HepG2 (cell line): ENCODE data around the gene HDGFL1. TPM values are rescaled to one million over a fixed set of nuclear protein-coding genes. Genes with fewer than 3 reads are reported as not detected.

Source experiments
- ATAC-seq: fragments of 200-7000 bp; cut with Tn5 transposase; 3 replicates; pipeline ENCODE4 v1.9.1; 2020; ENCODE audit warnings: mild to moderate bottlenecking, moderate library complexity
- BruUV-seq: library from RNA; stranded (reverse); fragments of 400-500 nt; replicated peaks from 2 replicates; lab custom pipeline; 2021; lab: Mats Ljungman, UMichigan
- CTCF ChIA-PET: fragments of 300-600 bp; formaldehyde crosslinking; extraction: SDS; loops from one replicate; lab custom pipeline; 2021; ENCODE audit warnings: low total read pairs, inconsistent platforms, low intra/inter-chr PET ratio; lab: Yijun Ruan, JAX
- POLR2A ChIA-PET: fragments of 350-600 bp; sonication (Branson Sonifier 250); formaldehyde crosslinking; loops from one replicate; lab custom pipeline; 2020; ENCODE audit warnings: antibody characterized with exemption, inconsistent platforms; lab: Yijun Ruan, JAX
- DNase-seq: peaks from one replicate; pipeline ENCODE4 v3.0.0-alpha.2; 2015; ENCODE audit warnings: low spot score
- FAIRE-seq: peaks from 3 replicates; lab custom pipeline; 2011; peaks lifted over from hg19 to GRCh38; lab: Jason Lieb, UNC
- H2AFZ ChIP-seq: one replicate; pipeline ENCODE4 v1.6.1; 2011; ENCODE audit warnings: low read length, inconsistent platforms
- H3K27ac ChIP-seq: fragments of 300-600 bp; 3 replicates; pipeline ENCODE4 v1.8.0; 2011; ENCODE audit warnings: mixed run types, mild to moderate bottlenecking, mixed read lengths, low read length, inconsistent platforms; ENCODE audit not compliant: insufficient read depth; ENCODE audit errors: extremely low read length
- H3K27me3 ChIP-seq, 2 experiments: fragments of 200-600 bp in 1 of 2; 2 replicates in 1 of 2; 3 replicates in 1 of 2; pipeline versions ENCODE4 v1.6.0 to v1.8.0; 2011; ENCODE audit warnings: low read length in 2 of 2, mild to moderate bottlenecking in 2 of 2, moderate library complexity in 2 of 2, inconsistent platforms in 1 of 2; ENCODE audit not compliant: insufficient read depth in 2 of 2, control insufficient read depth in 1 of 2
- H3K36me3 ChIP-seq, 2 experiments: fragments of 200-600 bp in 1 of 2; replicated peaks in 1 of 2; 2 replicates in 1 of 2; 3 replicates in 1 of 2; pipeline versions ENCODE4 v1.5.1 to v1.8.0; 2011; ENCODE audit warnings: low read length in 2 of 2, inconsistent platforms in 1 of 2; ENCODE audit not compliant: insufficient read depth in 2 of 2, control insufficient read depth in 1 of 2
- H3K4me1 ChIP-seq: 2 replicates; pipeline ENCODE4 v1.5.1; 2012; ENCODE audit warnings: low read length, inconsistent platforms; ENCODE audit not compliant: insufficient read depth
- H3K4me2 ChIP-seq: 2 replicates; pipeline ENCODE4 v1.6.0; 2011; ENCODE audit warnings: low read depth, low read length, inconsistent platforms
- H3K4me3 ChIP-seq, 3 experiments: fragments of 200-600 bp in 1 of 3; sonication (generic), shearing (Covaris generic) in 1 of 3; replicated peaks in 1 of 3; 2 replicates each; pipeline ENCODE4 v1.5.1; 2011 to 2016; ENCODE audit warnings: low read length in 3 of 3, inconsistent platforms in 2 of 3, low read depth in 2 of 3, mild to moderate bottlenecking in 2 of 3, control low read depth in 1 of 3, mixed read lengths in 1 of 3; ENCODE audit not compliant: insufficient read depth in 1 of 3
- H3K79me2 ChIP-seq: one replicate; pipeline ENCODE4 v1.6.1; 2011; ENCODE audit warnings: low read length, inconsistent platforms; ENCODE audit not compliant: insufficient read depth
- H3K9ac ChIP-seq: 2 replicates; pipeline ENCODE4 v1.6.0; 2011; ENCODE audit warnings: mild to moderate bottlenecking, low read depth, low read length, inconsistent platforms; ENCODE audit not compliant: insufficient read depth
- H3K9me3 ChIP-seq: 2 replicates; pipeline ENCODE4 v1.5.1; 2012; ENCODE audit warnings: mild to moderate bottlenecking, low read length
- H4K20me1 ChIP-seq: 2 replicates; pipeline ENCODE4 v1.6.0; 2011; ENCODE audit warnings: inconsistent platforms, mild to moderate bottlenecking, low read length, moderate library complexity; ENCODE audit not compliant: insufficient read depth
- BORCS8-MEF2B ChIP-seq: sonication (generic); formaldehyde crosslinking; IDR thresholded peaks from 2 replicates; pipeline ENCODE4 v1.8.0; 2022; ENCODE audit warnings: mild to moderate bottlenecking, missing genetic modification reagents
- CCDC6 ChIP-seq: sonication (generic); formaldehyde crosslinking; IDR thresholded peaks from 2 replicates; pipeline ENCODE4 v1.8.1; 2022; ENCODE audit warnings: mild to moderate bottlenecking, missing genetic modification reagents, moderate library complexity
- CHD2 ChIP-seq: IDR thresholded peaks from 2 replicates; pipeline ENCODE4 v1.6.1; 2011; ENCODE audit warnings: low read depth, low read length, improper control_type of control experiment
- DPF2 ChIP-seq: sonication (generic); formaldehyde crosslinking; IDR thresholded peaks from 2 replicates; pipeline ENCODE4 v1.4.0; 2020; ENCODE audit warnings: mild to moderate bottlenecking, low read depth, missing genetic modification reagents, borderline replicate concordance
- NFE2 ChIP-seq: sonication (generic); formaldehyde crosslinking; IDR thresholded peaks from 2 replicates; pipeline ENCODE4 v1.4.0; 2020; ENCODE audit warnings: missing genetic modification reagents
- NFKBIZ ChIP-seq: IDR thresholded peaks from 2 replicates; pipeline ENCODE4 v1.6.1; 2018; ENCODE audit warnings: missing genetic modification reagents, missing compliant biosample characterization
- NKX3-1 ChIP-seq: sonication (generic); formaldehyde crosslinking; IDR thresholded peaks from 2 replicates; pipeline ENCODE4 v1.5.0; 2020; ENCODE audit warnings: missing genetic modification reagents
- SNRNP70 ChIP-seq: fragments of 200-400 bp; formaldehyde crosslinking; IDR thresholded peaks from 2 replicates; pipeline ENCODE4 v1.6.1; 2017; ENCODE audit warnings: mild to moderate bottlenecking, low read depth, low read length, moderate library complexity
- ZNF224 ChIP-seq: sonication (generic); formaldehyde crosslinking; IDR thresholded peaks from 2 replicates; pipeline ENCODE4 v1.5.0; 2020; ENCODE audit warnings: mild to moderate bottlenecking, missing genetic modification reagents
- ZNF615 ChIP-seq: sonication (generic); formaldehyde crosslinking; IDR thresholded peaks from 2 replicates; pipeline ENCODE4 v1.5.0; 2020; ENCODE audit warnings: mild to moderate bottlenecking, missing genetic modification reagents, borderline replicate concordance
- ZNF841 ChIP-seq: sonication (generic); formaldehyde crosslinking; IDR thresholded peaks from 2 replicates; pipeline ENCODE4 v1.8.1; 2023; ENCODE audit warnings: missing genetic modification reagents, borderline replicate concordance
- WGBS: methylation state at CpG from one replicate; pipeline ENCODE4 v1.1.6; 2017; ENCODE audit warnings: low lambda C conversion rate; 5-methylcytosine and 5-hydroxymethylcytosine counted together
- in situ Hi-C: cut with HindIII; loops from 2 replicates; pipeline ENCODE4 v1.10.0; 2017; ENCODE audit warnings: low pct_unique_long_range_greater_than_20kb; ENCODE audit not compliant: extremely low pct_ligation_motif_present
- intact Hi-C: fragments of 100-400 bp; cut with micrococcal nuclease; formaldehyde crosslinking; loops from one replicate; pipeline ENCODE4 v1.10.0; 2022; ENCODE audit not compliant: unreplicated experiment
- polyA plus RNA-seq, 8 experiments: library from polyadenylated mRNA; depleted of rRNA in 3 of 8; stranded (reverse) in 7 of 8; unstranded in 1 of 8; fragments of >200 nt; fragmentation: Illumina TruSeq in 4 of 8; extraction: Trizol in 4 of 8; gene quantifications; 2 replicates each; pipeline versions ENCODE4 v1.2.1 to v1.2.3, GENCODE V29; 2011 to 2016; ENCODE audit warnings: low read depth in 4 of 8, missing spikeins in 1 of 8, mixed read lengths in 1 of 8; ENCODE audit not compliant: insufficient read depth in 1 of 8
- total RNA-seq, 5 experiments: library from RNA; depleted of rRNA; stranded (reverse); fragments of >200 nt; fragmentation: Illumina TruSeq; extraction: Trizol; gene quantifications; 2 replicates each; pipeline ENCODE4 v1.2.3, GENCODE V29; 2016; ENCODE audit warnings: low read depth in 1 of 5
- TF ChIP-seq, protein P1 (sequence below): sonication (generic); formaldehyde crosslinking; IDR thresholded peaks from 2 replicates; pipeline ENCODE4 v1.5.0; 2020; ENCODE audit warnings: missing genetic modification reagents

HDGFL1 gene
- total and polyA plus RNA-seq, 2 of the 13 experiments (the other 11 are each of a cell fraction or from before 2014, with no cell fraction given), result not detected

- Histone ChIP-seq H3K27ac (no peak overlapping the region), H3K4me2 (no peak overlapping the region), H3K4me3 (no peak overlapping the region), H3K79me2 (no peaks in the 10 kb centered on the region), H2AFZ (no peak overlapping the region), H3K9ac (no peak overlapping the region), H3K36me3 (no peaks in the 10 kb centered on the region), H3K9me3 (peaks cover 69% of the 10 kb centered on the region), H4K20me1 (no peaks in the 10 kb centered on the region)
- ATAC-seq, result no peak
- intact Hi-C loops, result no loop called here
- CTCF ChIA-PET, result no interaction called here
- WGBS, result 33% methylated on average over 3 of the region's 3 CpGs
- no peak for TF ChIP-seq NFE2 (CRISPR knock-in tag)
- no peak for TF ChIP-seq ZNF841 (CRISPR knock-in tag)
- TF ChIP-seq BORCS8-MEF2B (CRISPR knock-in tag), result no peak
- no peak for TF ChIP-seq DPF2 (CRISPR knock-in tag)
- no peak for TF ChIP-seq SNRNP70
- no peak for TF ChIP-seq ZNF615 (CRISPR knock-in tag)
- TF ChIP-seq CHD2, result no peak
- no peak for TF ChIP-seq CCDC6
- no peak for TF ChIP-seq ZNF224 (CRISPR knock-in tag)
- TF ChIP-seq, protein P1, sequence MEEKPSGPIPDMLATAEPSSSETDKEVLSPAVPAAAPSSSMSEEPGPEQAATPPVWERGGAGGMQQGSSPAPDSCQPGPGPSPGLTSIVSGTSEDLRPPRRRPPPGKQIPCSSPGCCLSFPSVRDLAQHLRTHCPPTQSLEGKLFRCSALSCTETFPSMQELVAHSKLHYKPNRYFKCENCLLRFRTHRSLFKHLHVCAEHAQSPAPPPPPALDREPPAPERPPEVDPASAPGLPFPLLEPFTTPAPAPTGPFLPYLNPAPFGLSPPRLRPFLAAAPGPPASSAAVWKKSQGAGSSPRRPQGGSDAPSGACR, result no peak
- no peak for TF ChIP-seq NFKBIZ (CRISPR knock-in tag)
- TF ChIP-seq NKX3-1 (CRISPR knock-in tag), result no peak
- TF ChIP-seq, all 625 proteins: peak for 0
- no peaks in the 10 kb centered on the region for H3K27me3 ChIP-seq
- FAIRE-seq (no peak), DNase-seq (no peak)
- POLR2A ChIA-PET, result no interaction called here
- BruUV-seq, result no TSS peak
- in situ Hi-C loops, result no loop called here
- no peaks in the 10 kb centered on the region for H3K4me1 ChIP-seq
Observed at GRCh38 chr6:22614547-22614946, 45.2 kb downstream of the HDGFL1 start.
